AG09309 (cell line): ENCODE measurements around the gene INTS11.

Experiments
- DNase-seq: peaks from one replicate; pipeline ENCODE4 v3.0.0-alpha.2; 2010; ENCODE audit warnings: low read depth
- H3K4me3 ChIP-seq: 2 replicates; pipeline ENCODE4 v1.5.1; 2011; ENCODE audit warnings: mild to moderate bottlenecking, low read depth, low read length, moderate library complexity; ENCODE audit not compliant: control insufficient read depth
- CTCF ChIP-seq: IDR thresholded peaks from 2 replicates; pipeline ENCODE4 v1.5.1; 2011; ENCODE audit warnings: mild to moderate bottlenecking, low read depth, low read length, inconsistent platforms; ENCODE audit not compliant: insufficient read depth, control insufficient read depth; ENCODE audit errors: missing control alignments

INTS11 gene

DNA sequence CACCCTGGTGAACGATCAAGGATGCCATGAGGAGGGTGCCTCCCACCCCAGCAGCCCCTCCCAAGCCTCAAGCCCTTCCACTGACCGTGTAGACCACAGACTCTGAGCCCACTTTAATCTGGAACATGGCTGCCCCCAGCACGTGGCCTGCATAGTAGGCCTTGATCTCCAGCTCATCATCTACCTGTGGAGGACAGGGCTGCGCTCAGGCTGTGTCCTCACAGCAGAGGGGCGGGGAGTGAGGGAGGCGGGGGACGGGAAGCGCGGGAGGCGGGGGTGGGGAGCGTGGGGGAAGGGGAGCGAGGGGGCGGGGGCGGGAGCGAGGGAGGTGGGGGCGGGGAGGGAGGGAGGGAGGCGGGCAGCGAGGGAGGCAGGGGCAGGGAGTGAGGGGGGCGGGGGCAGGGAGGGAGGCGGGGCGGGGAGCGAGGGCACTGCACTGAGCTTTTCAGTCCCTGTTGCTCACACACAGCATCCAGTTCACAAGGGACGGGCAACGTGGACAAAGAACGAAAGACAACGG, 9.0 kb downstream of the INTS11 start:
- no peak overlapping the region for H3K4me3 ChIP-seq
- no peak for DNase-seq

GRCh38 chr1:1314678-1315335, 9.7 kb downstream of the INTS11 start:
- H3K4me3 ChIP-seq, result no peak overlapping the region
- TF ChIP-seq CTCF, result no peak
- DNase-seq, result no peak

More for the DNA sequence above, 9.0 kb downstream of the INTS11 start:
- TF ChIP-seq CTCF, result no peak

DNA sequence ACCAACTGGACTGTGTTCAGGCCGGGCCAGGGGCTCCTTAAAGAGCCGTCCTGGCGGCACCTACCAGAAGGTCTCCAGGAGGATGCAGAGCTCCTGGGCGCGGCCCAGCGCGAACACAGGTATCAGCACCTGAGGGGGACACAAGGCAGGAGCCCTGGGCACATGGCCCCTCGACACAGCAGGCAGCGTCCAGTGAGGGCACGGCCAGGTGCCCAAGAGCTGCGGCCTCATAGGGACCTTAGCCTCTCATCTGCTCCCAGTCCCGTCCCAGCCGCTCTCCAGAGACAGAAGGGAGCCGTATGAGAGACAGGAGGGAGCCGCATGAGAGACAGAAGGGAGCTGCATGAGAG, 10.2 kb downstream of the INTS11 start:
- DNase-seq, result no peak
- no peak overlapping the region for H3K4me3 ChIP-seq
- TF ChIP-seq CTCF, result no peak

DNA sequence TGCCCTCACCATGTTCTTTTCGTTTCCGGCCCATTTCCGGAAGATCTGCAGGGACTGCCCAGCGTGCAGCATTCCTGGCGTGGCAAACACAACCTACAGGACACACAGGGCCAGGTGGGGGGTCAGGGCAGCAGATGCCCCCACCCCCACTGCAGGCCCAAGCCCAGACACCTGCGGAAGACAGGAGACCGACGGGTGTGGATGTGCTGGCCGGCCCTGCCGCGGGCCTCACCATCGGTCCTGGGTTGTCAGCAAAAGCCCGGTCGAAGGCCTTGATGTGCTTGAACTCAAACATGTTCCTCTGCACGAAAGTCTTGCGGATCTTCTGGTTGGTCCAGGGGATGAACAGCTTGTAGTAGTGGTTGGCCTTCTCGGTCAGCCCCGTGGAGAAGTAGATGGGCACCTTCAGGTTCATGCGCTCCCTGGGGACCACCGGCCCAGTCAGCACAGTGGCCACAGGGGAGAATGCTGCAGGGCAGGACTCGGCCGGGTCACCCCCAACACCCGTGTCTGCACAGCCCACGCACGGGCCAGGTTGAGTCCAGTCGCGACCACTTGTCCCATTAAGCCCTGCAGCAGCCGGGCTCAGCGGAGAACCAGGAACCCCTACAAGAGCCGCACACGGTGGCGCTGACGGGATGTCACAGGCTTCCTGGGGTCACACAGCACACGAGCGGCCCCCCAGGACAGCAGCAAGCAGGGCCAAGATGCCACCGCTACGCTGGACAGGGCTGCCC, 10.8 kb downstream of the INTS11 start:
- no peak overlapping the region for H3K4me3 ChIP-seq
- TF ChIP-seq CTCF, result no peak
- no peak for DNase-seq

DNA sequence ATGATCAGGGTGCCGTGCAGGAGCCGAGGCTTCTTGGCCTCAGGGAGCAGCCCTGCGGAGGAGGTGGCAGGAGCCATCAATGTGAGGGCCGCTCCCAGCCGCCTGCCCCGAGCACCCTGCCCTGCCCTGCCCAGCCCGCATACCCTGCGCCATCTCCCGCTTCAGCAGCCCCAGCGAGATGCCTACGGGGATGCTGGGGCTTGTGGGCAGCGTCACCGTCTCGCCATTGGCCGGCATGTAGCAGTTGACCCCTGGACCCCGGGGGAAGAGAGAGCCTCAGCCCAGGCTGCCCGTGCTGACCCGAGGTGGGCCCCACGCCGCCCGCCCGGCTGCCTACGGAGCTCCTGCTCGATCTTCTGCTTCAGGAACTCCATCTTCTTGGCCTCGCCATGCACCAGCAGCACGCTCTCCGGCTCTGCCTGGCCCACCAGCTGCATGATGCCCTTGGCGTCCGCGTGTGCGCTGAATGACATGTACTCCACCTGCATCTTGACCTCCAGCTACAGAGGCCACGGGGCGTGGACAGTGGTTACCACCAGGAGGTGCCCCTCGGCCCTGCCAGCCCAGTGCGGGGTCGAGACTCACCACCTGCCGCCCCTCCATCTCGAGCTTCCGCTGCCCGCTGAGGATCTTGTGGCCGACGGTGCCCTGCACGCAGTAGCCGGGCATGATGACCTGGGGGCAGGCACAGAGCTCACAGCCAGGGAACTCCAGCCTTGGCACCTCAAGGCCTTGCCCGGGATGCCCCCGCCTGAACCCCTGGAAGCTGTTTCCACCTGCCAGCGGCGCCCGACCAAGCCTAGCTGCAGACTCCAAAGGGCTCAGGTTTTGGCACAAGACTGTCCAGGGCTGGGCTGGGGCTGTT, 11.8 kb downstream of the INTS11 start:
- H3K4me3 ChIP-seq, result no peak overlapping the region
- DNase-seq, result no peak
- TF ChIP-seq CTCF, result no peak
